HEK293 (cell line): ENCODE measurements around the gene GUCY1B1.

ENCODE experiments used
- GLI2 ChIP-seq: fragments of 450-650 bp; formaldehyde crosslinking; IDR thresholded peaks from 2 replicates; pipeline ENCODE4; 2017; ENCODE audit warnings: missing biosample characterization, missing genetic modification characterization, low read depth, borderline replicate concordance
- HOXD13 ChIP-seq: sonication (generic); formaldehyde crosslinking; IDR thresholded peaks from 2 replicates; pipeline ENCODE4 v1.8.0; 2022; ENCODE audit warnings: missing genetic modification reagents, borderline replicate concordance
- KLF17 ChIP-seq: fragments of 450-650 bp; formaldehyde crosslinking; IDR thresholded peaks from 2 replicates; pipeline ENCODE4 v1.5.1; 2016; ENCODE audit warnings: missing biosample characterization, missing genetic modification characterization
- OSR2 ChIP-seq: fragments of 450-650 bp; formaldehyde crosslinking; IDR thresholded peaks from 2 replicates; pipeline ENCODE4 v1.5.1; 2016; ENCODE audit warnings: missing biosample characterization, missing genetic modification characterization
- PATZ1 ChIP-seq: fragments of 450-650 bp; formaldehyde crosslinking; IDR thresholded peaks from 2 replicates; pipeline ENCODE4 v1.5.1; 2016; ENCODE audit warnings: missing biosample characterization, missing genetic modification characterization
- SP7 ChIP-seq: fragments of 450-650 bp; formaldehyde crosslinking; IDR thresholded peaks from 2 replicates; pipeline ENCODE4 v1.5.1; 2016; ENCODE audit warnings: missing biosample characterization, missing genetic modification characterization
- TRIM28 ChIP-seq: IDR thresholded peaks from 2 replicates; pipeline ENCODE4 v1.6.1; 2011; ENCODE audit warnings: low read length, control low read depth, borderline replicate concordance
- YY2 ChIP-seq: fragments of 450-650 bp; formaldehyde crosslinking; IDR thresholded peaks from 2 replicates; pipeline ENCODE4 v1.5.1; 2016; ENCODE audit warnings: missing biosample characterization, missing genetic modification characterization
- ZBTB17 ChIP-seq: fragments of 450-650 bp; formaldehyde crosslinking; IDR thresholded peaks from 2 replicates; pipeline ENCODE4 v1.5.1; 2016; ENCODE audit warnings: missing biosample characterization, missing genetic modification characterization
- ZBTB20 ChIP-seq: fragments of 450-650 bp; formaldehyde crosslinking; IDR thresholded peaks from 2 replicates; pipeline ENCODE4 v1.5.1; 2016; ENCODE audit warnings: missing biosample characterization, missing genetic modification characterization
- ZBTB49 ChIP-seq: fragments of 450-650 bp; formaldehyde crosslinking; IDR thresholded peaks from 2 replicates; pipeline ENCODE4 v1.5.1; 2016; ENCODE audit warnings: missing biosample characterization, missing genetic modification characterization, low read depth
- ZFP69B ChIP-seq: fragments of 450-650 bp; formaldehyde crosslinking; IDR thresholded peaks from 2 replicates; pipeline ENCODE4 v1.5.1; 2016; ENCODE audit warnings: missing biosample characterization, missing genetic modification characterization
- ZNF112 ChIP-seq: fragments of 450-650 bp; formaldehyde crosslinking; IDR thresholded peaks from 2 replicates; pipeline ENCODE4 v1.5.0; 2017; ENCODE audit warnings: missing biosample characterization, missing genetic modification characterization
- ZNF133 ChIP-seq: fragments of 450-650 bp; formaldehyde crosslinking; IDR thresholded peaks from 2 replicates; pipeline ENCODE4 v1.5.1; 2016; ENCODE audit warnings: missing biosample characterization, missing genetic modification characterization
- ZNF138 ChIP-seq: fragments of 450-650 bp; formaldehyde crosslinking; IDR thresholded peaks from 2 replicates; pipeline ENCODE4 v1.5.1; 2016; ENCODE audit warnings: missing biosample characterization, missing genetic modification characterization, borderline replicate concordance
- ZNF221 ChIP-seq: fragments of 450-650 bp; formaldehyde crosslinking; IDR thresholded peaks from 2 replicates; pipeline ENCODE4 v1.5.1; 2017; ENCODE audit warnings: missing biosample characterization, missing genetic modification characterization, borderline replicate concordance
- ZNF280C ChIP-seq: fragments of 450-650 bp; formaldehyde crosslinking; IDR thresholded peaks from 2 replicates; pipeline ENCODE4 v1.5.1; 2016; ENCODE audit warnings: missing biosample characterization, missing genetic modification characterization
- ZNF335 ChIP-seq: fragments of 450-650 bp; formaldehyde crosslinking; conservative IDR thresholded peaks from 2 replicates; pipeline ENCODE4 v1.5.1; 2016; ENCODE audit warnings: missing biosample characterization, missing genetic modification characterization
- ZNF37A ChIP-seq: fragments of 450-650 bp; IDR thresholded peaks from 2 replicates; pipeline ENCODE4 v1.5.1; 2018; ENCODE audit warnings: missing biosample characterization, missing genetic modification characterization
- ZNF404 ChIP-seq: fragments of 450-650 bp; formaldehyde crosslinking; IDR thresholded peaks from 2 replicates; pipeline ENCODE4 v1.5.1; 2017; ENCODE audit warnings: missing biosample characterization, missing genetic modification characterization
- ZNF423 ChIP-seq: fragments of 450-650 bp; formaldehyde crosslinking; IDR thresholded peaks from 2 replicates; pipeline ENCODE4 v1.5.1; 2016; ENCODE audit warnings: missing biosample characterization, missing genetic modification characterization
- ZNF449 ChIP-seq: fragments of 450-650 bp; formaldehyde crosslinking; IDR thresholded peaks from 2 replicates; pipeline ENCODE4 v1.5.1; 2017; ENCODE audit warnings: missing biosample characterization, mild to moderate bottlenecking, missing genetic modification characterization, moderate library complexity
- ZNF488 ChIP-seq: fragments of 450-650 bp; formaldehyde crosslinking; IDR thresholded peaks from 2 replicates; pipeline ENCODE4 v1.5.1; 2016; ENCODE audit warnings: missing biosample characterization, missing genetic modification characterization
- ZNF664 ChIP-seq: fragments of 450-650 bp; formaldehyde crosslinking; IDR thresholded peaks from 2 replicates; pipeline ENCODE4 v1.5.1; 2016; ENCODE audit warnings: missing biosample characterization, missing genetic modification characterization
- ZNF843 ChIP-seq: fragments of 450-650 bp; formaldehyde crosslinking; IDR thresholded peaks from 2 replicates; pipeline ENCODE4 v1.5.1; 2016; ENCODE audit warnings: missing biosample characterization, missing genetic modification characterization
- ZSCAN16 ChIP-seq: fragments of 450-650 bp; formaldehyde crosslinking; IDR thresholded peaks from 2 replicates; pipeline ENCODE4 v1.5.1; 2016; ENCODE audit warnings: missing biosample characterization, missing genetic modification characterization
- TF ChIP-seq, protein P1 (sequence below): fragments of 450-650 bp; formaldehyde crosslinking; IDR thresholded peaks from 2 replicates; pipeline ENCODE4 v1.5.1; 2016; ENCODE audit warnings: missing biosample characterization, missing genetic modification characterization

Gene GUCY1B1

DNA sequence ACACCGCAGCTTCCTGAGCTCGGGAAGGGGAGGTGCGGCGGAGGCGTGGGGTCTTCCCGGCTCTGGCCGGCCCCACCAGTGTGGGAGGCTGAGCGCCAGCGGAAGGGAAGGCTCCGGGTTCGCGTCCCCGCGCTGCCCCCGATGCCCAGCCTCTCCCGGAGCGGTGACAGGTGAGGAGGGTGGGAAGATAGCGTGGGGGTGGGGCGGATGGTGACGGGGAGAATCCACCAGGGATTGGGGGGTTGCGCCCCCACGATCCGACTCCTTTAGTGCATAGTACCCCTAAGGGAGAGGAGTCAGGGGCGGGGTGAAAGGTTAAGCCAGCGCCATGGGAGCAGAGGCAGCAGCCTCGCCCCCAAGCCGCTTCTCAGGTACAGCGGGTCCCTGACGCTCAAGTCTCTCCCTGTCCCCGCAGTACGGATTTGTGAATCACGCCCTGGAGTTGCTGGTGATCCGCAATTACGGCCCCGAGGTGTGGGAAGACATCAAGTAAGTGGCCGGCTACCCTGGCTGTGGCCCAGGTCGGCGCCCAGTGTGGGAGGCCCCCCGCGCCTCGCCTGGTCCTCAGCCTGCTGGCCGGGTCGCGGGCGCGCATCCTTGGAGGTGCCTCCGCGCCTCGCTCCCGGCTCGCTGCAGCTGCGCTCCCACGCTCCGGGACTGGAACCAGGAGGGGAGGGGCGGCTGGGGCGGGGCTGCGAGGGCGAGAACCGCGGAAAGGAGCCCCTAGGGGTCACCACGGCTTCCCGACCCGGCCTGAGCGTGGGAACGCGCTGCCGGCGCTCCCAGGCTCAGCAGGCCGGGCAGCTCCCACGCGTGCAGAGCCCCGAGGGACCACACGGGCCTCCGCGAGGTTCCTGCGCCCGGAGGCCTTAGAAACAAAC is 791 bp downstream of the GUCY1B1 start (continued):
- TF ChIP-seq ZBTB20 (tag by site-specific recombination) (0 out of 2 replicates have a peak, but pooled peaks have one; percentile 27), YY2 (tag by site-specific recombination) (no peak), ZNF423 (tag by site-specific recombination) (no peak), ZNF843 (tag by site-specific recombination) (no peak), KLF17 (tag by site-specific recombination) (no peak), ZNF138 (tag by site-specific recombination) (no peak), ZNF488 (tag by site-specific recombination) (no peak), SP7 (tag by site-specific recombination) (no peak), TRIM28 (no peak), ZFP69B (0 out of 2 replicates have a peak, but pooled peaks have one; percentile 3), ZNF335 (peak; percentile 49), ZNF221 (no peak), ZNF37A (tag by site-specific recombination) (no peak), GLI2 (tag by site-specific recombination) (no peak), ZNF280C (no peak), OSR2 (tag by site-specific recombination) (no peak), ZNF664 (tag by site-specific recombination) (no peak), ZBTB49 (no peak), ZNF112 (tag by site-specific recombination) (no peak), PATZ1 (tag by site-specific recombination) (no peak), ZNF404 (tag by site-specific recombination) (no peak), ZNF449 (tag by site-specific recombination) (no peak), ZBTB17 (no peak), HOXD13 (CRISPR knock-in tag) (no peak), ZSCAN16 (tag by site-specific recombination) (no peak), ZNF133 (tag by site-specific recombination) (no peak)
- TF ChIP-seq, protein P1, sequence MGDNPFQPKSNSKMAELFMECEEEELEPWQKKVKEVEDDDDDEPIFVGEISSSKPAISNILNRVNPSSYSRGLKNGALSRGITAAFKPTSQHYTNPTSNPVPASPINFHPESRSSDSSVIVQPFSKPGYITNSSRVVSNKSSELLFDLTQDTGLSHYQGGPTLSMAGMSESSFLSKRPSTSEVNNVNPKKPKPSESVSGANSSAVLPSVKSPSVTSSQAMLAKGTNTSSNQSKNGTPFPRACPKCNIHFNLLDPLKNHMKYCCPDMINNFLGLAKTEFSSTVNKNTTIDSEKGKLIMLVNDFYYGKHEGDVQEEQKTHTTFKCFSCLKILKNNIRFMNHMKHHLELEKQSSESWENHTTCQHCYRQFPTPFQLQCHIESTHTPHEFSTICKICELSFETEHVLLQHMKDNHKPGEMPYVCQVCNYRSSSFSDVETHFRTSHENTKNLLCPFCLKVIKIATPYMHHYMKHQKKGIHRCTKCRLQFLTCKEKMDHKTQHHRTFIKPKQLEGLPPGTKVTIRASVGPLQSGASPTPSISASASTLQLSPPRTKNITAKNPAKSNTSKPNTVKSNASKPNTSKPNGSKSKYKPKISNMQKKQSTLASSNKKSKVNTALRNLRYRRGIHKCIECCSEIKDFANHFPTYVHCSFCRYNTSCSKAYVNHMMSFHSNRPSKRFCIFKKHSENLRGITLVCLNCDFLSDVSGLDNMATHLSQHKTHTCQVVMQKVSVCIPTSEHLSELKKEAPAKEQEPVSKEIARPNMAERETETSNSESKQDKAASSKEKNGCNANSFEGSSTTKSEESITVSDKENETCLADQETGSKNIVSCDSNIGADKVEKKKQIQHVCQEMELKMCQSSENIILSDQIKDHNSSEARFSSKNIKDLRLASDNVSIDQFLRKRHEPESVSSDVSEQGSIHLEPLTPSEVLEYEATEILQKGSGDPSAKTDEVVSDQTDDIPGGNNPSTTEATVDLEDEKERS (tag by site-specific recombination), result no peak
